OCI-LY1 (cell line): ENCODE data around the gene MFAP4.

Experiments used
- H2AFZ ChIP-seq: fragments of 200-600 bp; sonication (generic), shearing (Covaris generic); 2 replicates; pipeline ENCODE4 v1.6.0; 2014; ENCODE audit warnings: antibody characterized with exemption, mild to moderate bottlenecking, low read length
- H3F3A ChIP-seq: fragments of 200-600 bp; sonication (generic), shearing (Covaris generic); 2 replicates; pipeline ENCODE4 v1.6.0; 2014; ENCODE audit warnings: mild to moderate bottlenecking, antibody characterized with exemption, low read length, moderate library complexity; ENCODE audit not compliant: insufficient read depth
- H3K27ac ChIP-seq: fragments of 200-600 bp; sonication (generic); 2 replicates; pipeline ENCODE4 v1.5.1; 2014; ENCODE audit warnings: low read length, mixed run types, mild to moderate bottlenecking, low read depth; ENCODE audit not compliant: poor library complexity, severe bottlenecking
- H3K27me3 ChIP-seq: fragments of 200-600 bp; sonication (generic); 2 replicates; pipeline ENCODE4 v1.6.0; 2014; ENCODE audit warnings: antibody characterized with exemption, mild to moderate bottlenecking, low read length, moderate library complexity; ENCODE audit not compliant: insufficient read depth
- H3K36me3 ChIP-seq: fragments of 200-600 bp; sonication (generic); 2 replicates; pipeline ENCODE4 v1.6.1; 2014; ENCODE audit warnings: mild to moderate bottlenecking, antibody characterized with exemption, low read length, moderate library complexity, mixed read lengths; ENCODE audit not compliant: insufficient read depth
- H3K4me1 ChIP-seq: fragments of 200-600 bp; sonication (generic); 2 replicates; pipeline ENCODE4 v1.5.1; 2014; ENCODE audit warnings: mild to moderate bottlenecking, low read length, moderate library complexity; ENCODE audit not compliant: insufficient read depth, severe bottlenecking
- H3K4me2 ChIP-seq: fragments of 200-600 bp; sonication (generic), shearing (Covaris generic); 2 replicates; pipeline ENCODE4 v1.6.1; 2014; ENCODE audit warnings: low read length
- H3K4me3 ChIP-seq: fragments of 200-600 bp; sonication (generic); 2 replicates; pipeline ENCODE4 v1.5.1; 2014; ENCODE audit warnings: low read length, low read depth, mild to moderate bottlenecking, mixed read lengths; ENCODE audit not compliant: poor library complexity, severe bottlenecking
- H3K79me2 ChIP-seq: fragments of 200-600 bp; shearing (Covaris generic); 2 replicates; pipeline ENCODE4 v1.6.1; 2016; ENCODE audit warnings: mixed run types, low read length, mixed read lengths; ENCODE audit not compliant: insufficient read depth
- H3K9ac ChIP-seq: fragments of 200-600 bp; sonication (generic), shearing (Covaris generic); 2 replicates; pipeline ENCODE4 v1.6.1; 2014; ENCODE audit warnings: mild to moderate bottlenecking, low read length, mixed read lengths
- H3K9me2 ChIP-seq: fragments of 200-600 bp; sonication (generic), shearing (Covaris generic); 2 replicates; pipeline ENCODE4 v1.6.1; 2014; ENCODE audit warnings: low read depth, mild to moderate bottlenecking, low read length, mixed read lengths
- H3K9me3 ChIP-seq: fragments of 200-600 bp; shearing (Covaris generic); 2 replicates; pipeline ENCODE4 v1.6.1; 2014; ENCODE audit warnings: low read length, mixed read lengths
- H4K20me1 ChIP-seq: fragments of 200-600 bp; sonication (generic), shearing (Covaris generic); 2 replicates; pipeline ENCODE4 v1.6.0; 2016; ENCODE audit warnings: mild to moderate bottlenecking, low read length; ENCODE audit not compliant: insufficient read depth
- CTCF ChIP-seq: fragments of 200-600 bp; sonication (generic), shearing (Covaris generic); IDR thresholded peaks from 2 replicates; pipeline ENCODE4 v1.5.1; 2017; ENCODE audit warnings: mild to moderate bottlenecking, antibody characterized with exemption, low read length, moderate library complexity, mixed read lengths
- EZH2 ChIP-seq: fragments of 200-600 bp; sonication (generic), shearing (Covaris generic); IDR thresholded peaks from 2 replicates; pipeline ENCODE4 v1.8.0; 2017; ENCODE audit warnings: borderline replicate concordance, mixed run types, mild to moderate bottlenecking, antibody characterized with exemption, low read length, moderate library complexity, mixed read lengths

Gene MFAP4

GRCh38 chr17:19333736-19334290, 53.2 kb downstream of the MFAP4 start:
- Histone ChIP-seq H2AFZ (no peak overlapping the region), H3K27me3 (no peaks in the 10 kb centered on the region), H3K4me1 (no peaks in the 10 kb centered on the region), H3K4me2 (no peak overlapping the region), H3K79me2 (no peaks in the 10 kb centered on the region), H3K4me3 (no peak overlapping the region), H3K9me2 (no peaks in the 10 kb centered on the region), H3F3A (no peaks in the 10 kb centered on the region), H3K27ac (no peak overlapping the region), H3K9me3 (no peaks in the 10 kb centered on the region), H3K36me3 (no peaks in the 10 kb centered on the region), H3K9ac (no peak overlapping the region), H4K20me1 (no peaks in the 10 kb centered on the region)
- TF ChIP-seq EZH2 (no peak), CTCF (no peak)
